Stimulated activated CD8-positive, alpha-beta memory T cell treated with anti-CD3 and anti-CD28 coated beads, Interleukin-15, amount 100 ng/mL, for 1 hour (primary cell): ENCODE results near the gene NEIL1.
"Not testable (repeated sequence)": the region's sequence is repeated elsewhere in the genome, so short reads cannot be mapped to it uniquely, and the experiment has no call there.

Experiments
- DNase-seq: peaks from one replicate; pipeline ENCODE4 v3.0.0-alpha.2; 2020; ENCODE audit warnings: low read depth

The NEIL1 gene

GRCh38 chr15:75346796-75347221 lies at the start of gene NEIL1:
NEIL1 (plus strand) TSS chr15:75347039; CDS start chr15:75348906, 1,867 bp downstream.
- no peak for DNase-seq

DNA sequence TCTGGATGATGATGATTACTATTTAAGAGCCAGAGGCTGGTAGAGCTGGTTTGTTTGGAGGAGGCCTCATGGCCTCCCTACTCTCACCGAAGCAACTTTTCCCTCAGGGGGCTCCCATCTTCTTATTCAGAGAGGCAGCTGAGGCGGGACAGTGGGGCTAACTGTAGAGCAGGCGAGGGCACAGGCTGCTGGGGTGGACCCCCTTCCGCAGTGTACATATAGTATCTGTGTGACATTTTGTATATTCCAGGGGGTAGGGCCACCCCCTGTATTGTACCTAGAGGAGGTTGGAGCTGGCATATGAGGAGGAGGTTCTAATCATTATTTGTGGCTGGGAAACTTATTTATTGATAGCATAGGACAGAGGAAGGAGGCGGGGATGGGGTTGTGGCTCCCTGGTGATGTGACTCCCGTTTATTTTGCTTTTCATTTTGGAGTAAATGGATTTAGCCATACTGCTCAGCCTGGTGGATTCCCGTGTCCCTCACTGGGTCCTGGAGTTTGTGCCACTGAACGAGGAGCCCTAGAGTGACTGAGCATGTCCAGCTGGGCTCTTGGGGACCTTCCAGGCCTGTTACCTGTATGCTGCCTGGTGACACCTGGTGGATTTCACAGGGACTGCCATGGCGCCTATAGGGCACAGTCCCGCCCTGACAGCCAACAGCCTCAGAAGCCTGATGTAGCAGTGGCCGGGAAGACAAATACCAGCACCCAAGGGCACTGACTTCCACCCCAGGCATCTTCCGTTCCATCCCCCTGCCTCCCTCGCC lies 48.1 kb upstream of the NEIL1 start:
- DNase-seq, result not testable (repeated sequence)

GRCh38 chr15:75299311-75299688 lies 47.5 kb upstream of the NEIL1 start:
- peak; percentile 33 for DNase-seq

DNA sequence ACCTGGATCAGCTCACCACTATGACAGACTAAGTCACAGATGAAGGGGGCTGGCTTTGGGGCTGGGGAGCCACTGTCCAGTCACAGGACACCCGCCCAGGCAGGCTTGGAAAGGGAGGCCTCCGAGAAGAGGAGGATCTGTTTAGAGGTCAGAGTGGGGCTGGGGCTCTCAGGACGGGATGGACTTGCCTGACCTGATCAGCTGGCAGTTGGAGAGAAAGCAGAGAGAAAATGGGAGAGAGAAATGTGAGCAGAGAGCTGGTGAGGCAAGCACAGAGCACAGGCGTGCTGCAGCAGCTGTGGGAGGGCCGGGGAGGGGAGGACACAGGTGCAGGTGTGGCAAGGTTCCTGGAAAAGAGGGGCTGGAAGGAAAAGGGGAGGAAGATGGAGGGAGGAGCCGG lies 46.8 kb upstream of the NEIL1 start:
- not testable (repeated sequence) for DNase-seq

DNA sequence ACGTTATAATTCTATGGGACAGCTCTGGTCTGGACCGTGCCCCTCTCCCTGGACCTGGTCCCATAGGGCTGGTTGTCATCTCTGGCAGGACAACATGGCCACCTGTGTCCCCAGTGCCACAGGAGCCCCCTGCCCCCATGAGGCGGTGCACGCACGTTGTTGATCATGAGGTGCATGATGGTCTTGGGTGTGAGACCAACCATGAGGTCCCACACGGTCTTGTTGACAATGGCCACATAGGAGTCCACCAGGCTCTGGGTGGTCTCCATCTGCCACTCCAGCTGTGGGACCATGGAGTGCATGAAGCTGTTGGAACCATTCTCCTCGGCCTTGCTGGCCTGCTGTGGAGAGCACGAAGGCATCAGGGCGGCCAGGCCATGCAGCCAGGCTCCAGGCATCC lies 44.5 kb upstream of the NEIL1 start:
- no peak for DNase-seq

DNA sequence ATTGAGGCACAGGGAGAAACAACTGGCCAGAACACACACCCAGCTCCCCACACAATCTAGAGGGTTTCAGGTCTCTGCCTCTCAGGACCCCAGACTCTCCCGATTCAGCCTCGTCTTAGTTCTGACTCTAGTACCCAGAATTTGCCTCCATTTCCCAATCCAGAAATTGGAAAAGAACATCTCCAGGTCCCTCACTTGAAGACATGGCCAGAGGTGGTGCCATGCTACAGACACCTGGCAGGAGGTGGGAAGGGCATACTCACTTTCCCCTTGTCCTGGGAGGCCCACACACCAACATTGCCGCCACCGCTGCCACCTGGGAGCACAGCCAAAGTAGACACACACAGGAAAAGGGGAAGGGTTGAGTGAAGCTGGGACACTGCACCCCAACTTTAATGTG lies 44.1 kb upstream of the NEIL1 start:
- not testable (repeated sequence) for DNase-seq

DNA sequence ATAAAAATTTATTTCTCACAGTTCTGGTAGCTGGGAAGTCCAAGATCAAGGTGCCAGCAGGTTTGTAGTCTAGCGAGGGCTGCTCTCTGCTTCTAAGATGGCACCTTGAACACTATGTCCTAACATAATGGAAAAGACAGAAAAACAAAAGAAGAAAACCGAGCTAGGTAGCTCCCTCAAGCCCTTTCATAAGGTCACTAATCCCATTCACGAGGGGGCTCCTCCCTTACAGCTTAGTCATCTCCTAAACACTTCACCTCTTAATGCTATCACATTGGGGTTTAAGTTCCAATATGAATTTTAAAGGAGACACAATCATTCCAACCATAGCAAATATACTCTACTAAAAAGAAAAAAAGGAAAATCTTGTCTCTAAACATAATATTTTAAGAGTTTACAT lies 40.7 kb upstream of the NEIL1 start:
- DNase-seq, result no peak

- DNase-seq, result no peak
Measured at GRCh38 chr15:75307778-75308390, 39.0 kb upstream of the NEIL1 start.

DNA sequence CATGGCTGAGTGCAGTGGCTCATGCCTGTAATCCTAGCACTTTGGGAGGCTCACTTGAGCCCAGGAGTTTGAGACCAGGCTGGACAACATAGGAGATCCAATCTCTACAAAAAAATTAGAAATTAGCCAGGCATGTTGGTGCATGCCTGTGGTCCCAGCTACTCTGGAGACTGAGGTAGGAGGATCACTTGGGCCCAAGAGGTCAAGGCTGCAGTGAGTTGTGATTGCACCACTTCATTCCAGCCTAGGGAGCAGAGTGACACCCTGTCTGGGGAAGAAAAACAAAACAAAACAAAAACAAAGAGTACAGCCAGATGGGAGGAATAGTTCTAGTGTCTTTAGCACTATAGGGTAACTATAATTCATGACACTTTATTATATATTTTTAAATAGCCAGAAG lies 37.1 kb upstream of the NEIL1 start:
- no peak for DNase-seq

- not testable (repeated sequence) for DNase-seq
Measured at GRCh38 chr15:75312548-75312947, 34.3 kb upstream of the NEIL1 start.

DNA sequence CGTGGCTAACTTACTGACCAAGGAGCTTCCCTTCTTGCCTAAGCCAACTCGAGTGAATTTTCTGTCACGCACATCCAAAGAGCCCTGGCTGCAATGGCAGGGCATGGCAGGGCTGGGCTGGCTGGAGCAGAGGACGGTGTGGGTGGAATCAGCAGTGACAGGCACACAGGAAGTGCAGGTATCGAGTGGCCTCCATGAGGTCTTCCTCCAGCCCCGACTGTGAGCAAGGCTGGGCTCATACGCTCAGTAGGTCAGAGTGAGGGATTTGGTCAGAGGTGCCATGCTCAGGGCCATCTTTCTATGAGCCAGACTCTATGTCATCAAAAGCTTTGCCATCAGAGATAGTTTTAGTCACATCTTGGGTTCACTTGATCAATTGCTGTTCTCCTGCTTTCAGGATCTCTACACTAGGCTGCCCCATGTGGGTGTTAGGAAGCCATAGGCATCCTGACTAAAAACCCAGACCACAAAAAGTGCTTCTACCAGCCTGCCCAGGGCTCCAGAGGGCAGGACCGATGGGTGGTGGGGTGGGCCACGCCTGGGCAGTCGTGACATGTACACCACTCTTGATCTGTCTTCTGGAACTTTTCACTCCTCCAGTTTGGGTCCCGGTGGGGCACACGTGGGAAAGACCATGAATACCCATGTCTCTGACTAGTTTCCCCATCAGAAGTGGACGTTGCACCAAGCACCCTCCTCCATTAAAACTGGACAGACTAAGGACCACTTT lies 33.6 kb upstream of the NEIL1 start:
- DNase-seq, result no peak

DNA sequence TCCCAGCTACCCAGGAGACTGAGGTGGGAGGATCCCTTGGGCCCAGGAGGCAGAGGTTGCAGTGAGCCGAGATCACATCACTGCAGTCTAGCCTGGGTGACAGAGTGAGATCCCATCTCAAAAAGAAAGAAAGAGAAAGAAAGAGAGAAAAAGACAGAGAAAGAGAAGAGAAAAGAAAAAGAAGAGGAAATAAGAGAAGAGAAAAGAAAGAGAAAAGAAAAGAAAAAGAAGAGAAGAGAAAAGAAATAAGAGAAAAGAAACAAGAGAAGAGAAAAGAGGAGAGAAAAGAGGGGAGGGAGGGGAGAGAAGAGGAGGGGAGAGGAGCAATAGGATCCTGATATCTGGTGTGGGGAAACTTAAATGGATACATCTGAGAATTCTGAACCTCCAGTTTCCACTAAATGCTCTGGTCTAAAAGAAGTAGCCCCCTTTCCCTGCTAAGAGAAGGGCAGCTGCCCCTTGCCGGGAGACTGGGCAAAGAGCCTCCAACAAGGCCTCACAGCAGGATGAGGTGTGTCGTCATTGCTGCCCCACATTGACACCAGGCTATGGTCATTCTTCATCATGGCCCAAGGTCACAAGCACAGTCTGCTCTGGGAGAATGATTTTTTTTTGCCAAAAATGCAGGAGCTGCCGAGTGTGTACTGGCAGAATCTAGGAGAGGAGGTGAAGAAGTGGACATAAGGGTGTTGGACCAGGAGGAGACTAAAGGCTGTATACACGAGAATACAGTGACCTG lies 32.1 kb upstream of the NEIL1 start:
- DNase-seq, result no peak

DNA sequence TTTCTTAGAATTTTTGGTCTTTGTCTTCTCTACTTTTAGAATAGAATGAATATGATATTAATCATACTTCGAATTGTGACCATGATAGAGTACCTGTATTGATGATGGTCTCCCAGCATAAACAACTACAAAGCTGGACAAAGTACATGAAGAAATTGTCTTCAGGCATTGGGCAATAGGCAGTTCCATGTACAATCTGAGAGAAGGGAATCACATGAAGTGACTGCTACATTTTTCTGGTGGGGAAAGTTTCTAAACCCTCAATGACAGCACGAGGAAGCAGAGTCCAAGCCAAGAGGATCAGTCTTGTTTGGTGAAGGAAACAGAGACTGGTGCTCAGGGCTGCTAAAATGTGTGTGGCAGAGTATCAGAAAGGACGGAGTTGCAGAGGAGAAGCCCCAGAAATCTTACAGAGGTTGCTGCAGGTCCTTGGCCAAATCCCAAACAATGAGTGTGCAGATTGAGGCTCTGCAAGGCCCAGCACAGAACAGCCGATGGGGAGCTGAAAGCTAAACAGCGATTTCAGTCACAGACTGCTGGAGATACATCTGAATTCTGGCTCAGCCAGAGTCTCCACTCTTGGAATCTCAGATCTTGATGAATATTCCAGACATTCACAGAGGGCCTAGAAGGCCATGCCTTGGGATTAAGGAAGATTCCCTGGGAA lies 27.5 kb upstream of the NEIL1 start:
- not testable (repeated sequence) for DNase-seq

GRCh38 chr15:75321711-75322110 lies 25.1 kb upstream of the NEIL1 start:
- no peak for DNase-seq

DNA sequence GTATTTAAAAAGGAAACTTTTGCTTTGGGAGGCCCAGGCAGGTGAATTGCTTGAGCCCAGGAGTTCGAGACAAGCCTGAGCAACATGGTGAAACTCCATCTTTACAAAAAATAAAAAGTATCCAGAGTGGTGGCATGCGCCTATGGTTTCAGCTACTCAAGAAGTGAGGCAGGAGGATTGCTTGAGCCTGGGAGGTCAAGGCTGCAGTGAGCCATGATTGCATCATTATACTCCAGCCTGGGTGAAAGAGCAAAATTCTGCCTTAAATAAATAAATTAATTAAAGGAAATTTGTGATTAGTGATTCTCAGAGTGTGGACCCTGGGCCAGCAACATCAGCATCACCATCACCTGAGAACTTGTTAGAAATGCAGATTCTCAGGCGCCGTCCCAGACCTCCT lies 20.9 kb upstream of the NEIL1 start:
- DNase-seq, result no peak

- DNase-seq, result no peak
Measured at GRCh38 chr15:75327005-75327404, 19.8 kb upstream of the NEIL1 start.

GRCh38 chr15:75327491-75327890 lies 19.3 kb upstream of the NEIL1 start:
- DNase-seq, result no peak

DNA sequence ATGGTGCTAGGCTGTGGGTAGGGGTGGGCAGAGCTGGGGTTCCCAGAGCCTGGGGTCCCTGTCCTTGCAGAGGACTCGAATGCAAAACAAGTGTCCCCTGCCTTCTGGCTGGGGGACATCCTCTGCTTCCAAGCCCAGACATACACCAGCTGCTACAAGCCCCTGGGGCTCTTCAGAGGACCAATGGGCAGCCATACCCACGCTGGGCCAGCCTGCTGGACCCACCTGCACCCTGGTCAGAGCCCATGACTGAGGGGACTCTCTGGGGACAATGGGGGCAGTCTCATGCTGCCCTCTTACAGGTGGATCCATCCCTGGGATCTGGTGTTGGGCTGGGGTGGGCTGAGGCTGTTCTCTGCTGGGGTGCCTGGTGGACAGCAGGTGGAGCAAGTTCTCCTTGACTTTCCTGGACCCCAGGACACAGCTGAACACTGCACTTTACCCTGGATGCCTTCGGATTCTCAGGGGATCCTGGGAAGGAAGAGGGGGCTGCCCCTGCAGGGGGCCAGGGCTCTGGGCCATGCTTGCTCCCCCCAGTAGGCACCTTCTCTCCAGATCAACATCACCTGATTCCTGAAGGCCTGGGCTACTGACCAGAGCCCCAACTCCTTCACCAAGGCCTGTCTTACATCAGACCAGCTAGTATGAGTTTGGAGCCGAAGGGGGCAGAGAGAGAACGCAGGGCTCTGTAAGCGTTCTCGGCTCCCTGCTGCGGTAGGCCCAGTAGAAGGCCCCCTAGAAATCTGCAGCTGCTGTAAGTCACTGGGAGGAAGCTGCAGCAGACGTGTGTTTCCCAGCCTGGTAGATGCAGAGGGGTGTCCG lies 18.1 kb upstream of the NEIL1 start:
- DNase-seq, result no peak

GRCh38 chr15:75329571-75329970 lies 17.3 kb upstream of the NEIL1 start:
- no peak for DNase-seq

DNA sequence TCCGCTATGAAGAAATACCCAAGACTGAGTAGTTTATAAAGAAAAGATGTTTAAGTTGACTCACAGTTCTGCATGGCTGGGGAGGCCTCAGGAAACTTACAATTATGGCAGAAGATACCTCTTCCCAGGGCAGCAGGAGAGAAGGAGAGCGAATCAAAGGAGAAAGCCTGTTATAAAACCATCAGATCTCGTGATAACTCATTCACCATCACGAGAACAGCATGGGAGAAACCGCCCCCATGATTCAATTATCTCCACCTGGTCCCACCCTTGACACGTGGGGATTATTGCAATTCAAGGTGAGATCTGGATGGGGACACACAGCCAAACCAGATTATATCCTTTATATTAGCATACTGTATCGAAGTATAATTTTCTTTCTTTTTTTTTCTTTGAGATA lies 14.7 kb upstream of the NEIL1 start:
- not testable (repeated sequence) for DNase-seq
